HG03432 (cell line): ENCODE measurements around the gene AHCYL2.
A peak's percentile ranks its signal among the peaks of the same experiment; 100 is the strongest.
"Not testable (repeated sequence)": the region's sequence is repeated elsewhere in the genome, so short reads cannot be mapped to it uniquely, and the experiment has no call there.

Experiments
- ATAC-seq: cut with Tn5 transposase; IDR thresholded peaks from one replicate; pipeline ENCODE4 v1.9.1; 2021; ENCODE audit warnings: mild to moderate bottlenecking, moderate library complexity; ENCODE audit not compliant: unreplicated experiment

Gene AHCYL2

DNA sequence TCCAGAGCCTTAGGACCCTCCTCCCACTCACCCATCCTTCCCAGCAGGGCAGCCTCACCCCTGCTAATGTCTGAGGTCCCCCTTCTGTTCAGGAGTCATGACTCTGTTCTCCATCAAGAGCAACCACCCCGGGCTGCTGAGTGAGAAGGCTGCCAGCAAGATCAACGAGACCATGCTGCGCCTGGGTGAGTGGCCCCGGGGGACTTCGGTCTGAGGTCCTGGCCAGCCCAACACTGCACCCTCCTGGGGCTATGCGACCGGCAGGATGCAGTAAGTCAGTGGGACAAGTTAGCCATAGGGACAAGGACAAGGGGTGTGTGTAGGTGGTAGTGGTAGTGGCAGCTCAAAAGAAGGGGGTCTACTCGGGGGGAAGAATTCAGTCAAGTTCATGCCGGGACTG, 16.2 kb upstream of the AHCYL2 start:
- ATAC-seq: no peak

DNA sequence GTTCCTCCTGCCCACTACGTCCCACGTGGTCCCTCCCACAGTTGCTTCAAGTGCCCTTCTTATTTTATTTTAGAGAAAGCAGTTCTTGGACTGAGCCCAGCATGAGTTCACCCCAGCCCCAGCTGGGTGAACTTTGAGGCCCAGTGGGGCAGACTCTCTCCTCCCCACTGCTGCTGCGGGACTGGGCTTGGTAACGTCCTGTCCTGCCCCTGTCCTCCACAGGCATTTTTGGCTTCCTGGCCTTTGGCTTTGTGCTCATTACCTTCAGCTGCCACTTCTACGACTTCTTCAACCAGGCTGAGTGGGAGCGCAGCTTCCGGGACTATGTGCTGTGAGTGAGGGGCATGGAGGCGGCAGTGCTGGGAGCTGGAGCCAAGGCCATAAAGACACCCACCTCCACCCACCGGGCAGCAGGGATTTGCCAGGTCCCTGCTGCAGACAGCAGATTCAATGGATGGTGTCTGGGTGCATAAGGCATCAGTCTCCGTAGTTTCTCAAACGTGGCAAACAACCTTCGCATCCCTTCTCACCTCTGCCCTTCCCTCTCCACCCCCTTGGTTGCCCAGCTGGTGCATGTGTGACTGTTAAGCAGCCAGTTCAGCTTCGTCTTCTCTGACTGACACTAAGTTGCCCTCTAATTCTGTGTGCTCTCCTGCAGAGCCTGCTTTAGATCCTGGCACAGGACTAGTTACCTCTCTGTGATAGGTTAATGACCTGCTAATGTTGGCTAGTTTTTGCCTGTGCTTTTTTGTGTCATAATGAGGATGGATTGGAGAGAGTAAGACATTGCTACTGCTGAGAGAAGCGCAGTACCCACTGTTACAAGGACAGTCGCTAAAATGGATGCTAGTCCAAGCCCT, 15.5 kb upstream of the AHCYL2 start:
- ATAC-seq: no peak

- peak; percentile 63 for ATAC-seq
These were observed 14.4 kb upstream of the AHCYL2 start for GRCh38 chr7:129210256-129210988.

GRCh38 chr7:129210989-129211312, 13.9 kb upstream of the AHCYL2 start:
- no peak for ATAC-seq

GRCh38 chr7:129212126-129212525, 12.7 kb upstream of the AHCYL2 start:
- ATAC-seq: no peak

DNA sequence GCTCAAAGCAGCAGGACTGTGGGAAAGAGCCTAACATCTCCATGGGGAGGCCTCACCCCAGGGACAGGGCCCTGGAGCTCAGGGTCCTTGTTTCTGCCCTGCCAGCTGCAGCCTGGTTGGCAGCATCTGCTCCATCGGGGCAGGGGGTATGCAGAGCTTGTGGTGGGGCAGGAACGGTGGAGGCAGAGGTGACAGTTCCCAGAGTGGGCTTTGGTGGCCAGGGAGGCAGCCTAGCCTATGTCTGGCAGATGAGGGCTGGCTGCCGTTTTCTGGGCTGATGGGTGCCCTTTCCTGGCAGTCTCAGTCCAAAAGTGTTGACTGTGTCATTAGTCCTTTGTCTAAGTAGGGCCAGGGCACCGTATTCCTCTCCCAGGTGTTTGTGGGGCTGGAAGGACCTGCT, 12.2 kb upstream of the AHCYL2 start:
- ATAC-seq: no peak

DNA sequence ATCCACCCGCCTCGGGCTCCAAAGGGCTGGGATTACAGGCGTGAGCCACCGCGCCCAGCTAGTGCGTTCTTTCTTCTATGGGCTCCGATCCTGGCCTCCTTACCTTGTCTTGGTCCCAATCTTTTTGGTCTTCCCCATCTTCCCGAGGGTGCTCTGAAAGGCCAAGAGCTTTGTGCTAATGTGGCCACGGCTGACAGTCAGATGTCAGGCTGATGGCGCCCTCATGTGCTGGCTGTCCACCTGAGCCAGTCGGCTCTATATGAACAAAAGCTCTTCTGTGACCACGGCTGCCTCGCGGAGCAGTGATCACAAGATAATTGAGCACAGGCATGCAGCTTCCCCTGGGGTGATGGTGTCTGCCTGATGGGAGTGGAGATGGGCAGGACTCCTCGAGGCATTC, 11.0 kb upstream of the AHCYL2 start:
- ATAC-seq: no peak

GRCh38 chr7:129215691-129216090, 9.1 kb upstream of the AHCYL2 start:
- not testable (repeated sequence) for ATAC-seq

DNA sequence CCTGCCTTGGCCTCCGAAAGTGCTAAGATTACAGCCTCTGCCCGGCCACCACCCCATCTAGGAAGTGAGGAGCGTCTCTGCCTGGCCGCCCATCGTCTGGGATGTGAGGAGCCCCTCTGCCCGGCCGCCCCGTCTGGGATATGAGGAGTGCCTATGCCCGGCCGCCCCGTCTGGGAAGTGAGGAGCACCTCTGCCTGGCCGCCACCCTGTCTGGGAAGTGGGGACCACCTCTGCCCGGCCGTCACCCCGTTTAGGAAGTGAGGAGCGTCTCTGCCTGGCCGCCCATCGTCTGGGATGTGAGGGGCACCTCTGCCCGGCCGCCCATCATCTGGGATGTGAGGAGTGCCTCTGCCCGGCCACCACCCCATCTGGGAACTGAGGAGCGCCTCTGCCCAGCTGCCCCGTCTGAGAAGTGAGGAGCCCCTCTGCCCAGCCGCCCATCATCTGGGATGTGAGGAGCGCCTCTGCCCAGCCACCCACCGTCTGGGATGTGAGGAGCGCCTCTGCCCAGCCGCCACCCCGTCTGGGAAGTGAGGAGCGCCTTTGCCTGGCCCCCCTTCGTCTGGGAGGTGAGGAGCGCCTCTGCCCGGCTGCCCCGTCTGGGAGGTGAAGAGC, 8.6 kb upstream of the AHCYL2 start:
- not testable (repeated sequence) for ATAC-seq

DNA sequence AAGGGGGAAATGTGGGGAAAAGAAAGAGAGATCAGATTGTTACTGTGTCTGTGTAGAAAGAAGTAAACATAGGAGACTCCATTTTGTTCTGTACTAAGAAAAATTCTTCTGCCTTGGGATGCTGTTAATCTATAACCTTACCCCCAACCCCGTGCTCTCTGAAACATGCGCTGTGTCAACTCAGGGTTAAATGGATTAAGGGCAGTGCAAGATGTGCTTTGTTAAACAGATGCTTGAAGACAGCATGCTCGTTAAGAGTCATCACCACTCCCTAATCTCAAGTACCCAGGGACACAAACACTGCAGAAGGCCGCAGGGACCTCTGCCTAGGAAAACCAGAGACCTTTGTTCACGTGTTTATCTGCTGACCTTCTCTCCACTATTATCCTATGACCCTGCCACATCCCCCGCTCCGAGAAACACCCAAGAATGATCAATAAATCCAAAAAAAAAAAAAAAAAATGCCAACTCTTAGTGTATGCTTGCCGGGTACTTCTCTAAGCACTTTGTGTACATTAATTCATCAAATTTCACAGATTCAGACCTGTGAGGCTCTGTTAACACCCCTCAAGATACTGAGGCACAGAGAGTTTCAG, 7.9 kb upstream of the AHCYL2 start:
- not testable (repeated sequence) for ATAC-seq

DNA sequence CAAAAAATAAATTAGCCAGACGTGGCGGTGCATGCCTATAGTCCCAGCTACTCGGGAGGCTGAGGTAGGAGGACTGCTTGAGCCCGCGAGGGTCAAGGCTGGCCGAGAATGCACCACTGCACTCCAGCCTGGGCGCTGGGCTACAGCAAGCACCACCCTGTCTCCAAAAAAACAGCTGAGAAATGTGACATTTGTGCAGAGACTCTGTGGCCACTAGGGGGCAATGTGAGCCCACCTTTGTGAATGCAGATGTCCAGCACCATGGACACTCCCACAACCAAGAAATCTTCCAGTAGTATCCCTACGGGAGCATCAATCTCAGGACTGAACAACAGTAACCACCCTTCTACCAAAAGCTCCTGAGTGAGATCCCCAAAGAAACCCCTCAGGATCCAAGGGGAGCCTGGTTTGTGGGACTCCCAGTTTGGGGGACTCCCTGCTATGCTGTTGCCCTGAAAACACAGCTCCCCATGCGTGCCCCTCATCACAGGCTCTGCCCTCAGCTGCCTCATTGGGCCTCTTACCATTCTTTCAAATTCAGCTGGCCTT, 6.2 kb upstream of the AHCYL2 start:
- ATAC-seq: no peak

DNA sequence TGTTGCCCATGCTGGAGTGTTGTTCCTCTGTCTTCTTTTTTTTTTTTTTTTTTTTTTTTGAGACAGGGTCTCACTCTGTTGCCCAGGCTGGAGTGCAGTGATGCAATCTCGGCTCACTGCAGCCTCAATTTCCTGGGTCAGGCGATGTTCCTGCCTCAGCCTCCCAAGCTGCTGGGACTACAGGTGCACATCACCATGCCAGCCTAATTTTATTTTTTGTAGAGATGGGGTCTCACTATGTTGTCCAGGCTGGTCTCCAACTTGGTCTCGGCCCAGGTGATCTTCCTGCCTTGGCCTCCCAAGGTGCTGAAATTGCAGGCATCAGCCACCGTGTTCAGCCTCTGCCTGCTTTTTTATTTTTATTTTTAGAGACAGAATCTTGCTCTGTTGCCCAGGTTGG, 5.7 kb upstream of the AHCYL2 start:
- ATAC-seq: not testable (repeated sequence)

DNA sequence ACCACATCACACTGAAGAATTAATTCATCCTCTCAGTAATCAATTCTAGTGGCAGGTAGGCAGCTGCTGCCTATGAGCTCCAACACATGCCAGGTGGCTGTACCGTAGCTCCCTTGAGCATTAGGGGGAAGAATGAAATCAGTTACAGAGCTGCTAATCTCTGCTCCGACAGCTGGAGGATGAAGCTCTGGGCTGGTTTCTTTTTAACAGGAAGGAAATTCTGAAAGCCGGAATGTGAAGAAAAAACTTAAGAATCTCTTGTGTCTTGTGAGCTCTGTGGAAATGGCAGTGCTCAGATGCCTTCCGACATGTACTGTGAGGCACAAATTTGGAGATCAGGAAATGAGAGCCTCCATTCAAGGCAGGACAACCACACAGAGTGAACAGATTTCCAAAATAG, 2.8 kb upstream of the AHCYL2 start:
- ATAC-seq: no peak

GRCh38 chr7:129225206-129225930, 538 bp downstream of the AHCYL2 start:
- ATAC-seq: peak; percentile 45

DNA sequence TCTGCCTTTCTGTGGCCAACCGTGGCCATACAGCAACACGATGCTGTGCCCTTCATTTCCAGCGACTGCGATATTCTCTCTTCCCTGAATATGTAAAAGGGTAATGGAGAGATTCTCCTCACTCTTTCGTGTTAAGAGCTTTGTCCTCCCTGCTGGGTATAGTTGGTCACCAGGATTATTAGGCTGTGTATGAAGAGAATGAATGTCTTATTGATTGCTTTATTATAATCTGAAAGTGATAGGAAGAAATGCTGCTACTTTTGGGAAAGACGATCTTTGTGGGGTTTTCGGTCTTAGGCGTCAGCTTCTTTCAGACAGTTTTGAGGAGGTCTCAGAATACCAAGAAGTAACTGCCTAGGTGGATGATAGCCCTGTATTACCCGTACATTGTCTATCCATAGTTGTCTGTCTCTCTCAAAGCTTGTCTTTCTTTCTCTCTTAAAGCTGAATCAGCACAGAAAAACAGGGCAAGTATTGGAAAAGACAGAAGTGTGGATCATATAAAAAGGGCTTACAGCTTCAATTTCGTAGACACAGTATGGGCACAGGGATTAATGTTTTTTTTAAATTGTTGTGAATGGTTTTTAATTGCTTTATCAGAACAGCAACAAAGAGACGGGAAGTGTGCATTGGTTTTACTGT, 1.2 kb downstream of the AHCYL2 start:
- no peak for ATAC-seq

DNA sequence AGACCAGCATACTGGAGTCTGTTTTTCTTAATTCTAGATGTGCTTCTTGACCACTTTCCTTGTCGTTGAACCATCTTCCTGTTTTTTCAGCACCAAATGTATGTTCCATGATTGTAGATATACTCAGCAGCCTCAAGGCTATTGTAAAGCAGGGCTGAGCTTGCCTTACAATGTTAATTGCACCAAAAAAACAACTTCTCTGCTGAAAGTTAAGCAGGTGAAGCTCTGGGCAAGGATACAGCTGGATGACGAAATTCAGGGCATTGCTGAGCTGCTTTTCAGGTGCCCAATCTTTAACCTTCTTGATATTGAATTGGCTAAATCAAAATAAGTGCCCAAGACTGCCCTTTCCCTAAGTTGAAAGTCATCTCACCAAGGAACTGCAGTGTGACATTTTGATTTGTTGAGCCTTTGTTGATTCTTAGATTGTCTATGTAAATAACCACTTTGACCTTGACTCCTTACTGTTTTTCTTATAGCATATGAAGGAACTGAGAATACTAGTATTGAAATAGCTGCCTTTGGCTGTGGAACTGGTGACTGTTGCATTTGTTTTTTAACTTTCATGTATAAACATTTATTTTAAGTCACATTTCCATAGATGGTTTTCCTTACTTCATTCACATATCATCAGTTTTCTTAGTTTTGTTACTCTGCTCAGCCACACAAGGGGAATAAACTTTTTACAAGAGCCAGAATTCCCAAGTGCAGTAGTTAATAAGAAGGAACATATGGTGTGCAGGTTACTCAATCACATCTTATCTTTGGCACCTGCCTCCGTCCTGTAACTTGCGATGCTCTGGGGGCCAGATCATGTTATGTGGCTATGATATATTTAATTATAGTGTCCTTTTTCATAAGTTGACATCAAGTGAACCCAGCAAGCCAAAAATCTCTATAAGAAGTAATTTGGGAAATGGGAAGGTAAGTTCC, 3.1 kb downstream of the AHCYL2 start:
- ATAC-seq: no peak

DNA sequence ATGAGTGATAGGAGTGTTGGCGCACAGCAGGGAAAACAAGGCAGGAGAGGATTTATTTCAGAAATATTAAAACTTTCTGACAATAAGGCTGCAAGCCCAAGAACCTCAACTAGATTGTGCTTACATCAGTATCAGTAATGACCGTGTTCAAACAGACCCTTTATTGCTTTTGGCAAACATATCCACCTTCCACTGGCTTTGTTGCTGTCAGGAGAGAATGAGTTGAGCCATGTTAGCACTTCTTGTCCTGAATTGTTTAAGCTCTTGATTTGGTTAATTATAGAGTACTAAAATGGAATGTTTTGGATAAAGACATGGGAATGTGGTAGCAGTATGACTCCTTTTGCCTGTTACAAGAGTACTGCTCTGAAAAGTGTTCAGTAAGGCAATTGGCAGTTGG, 3.8 kb downstream of the AHCYL2 start:
- no peak for ATAC-seq

GRCh38 chr7:129231666-129232065, 6.8 kb downstream of the AHCYL2 start:
- no peak for ATAC-seq

GRCh38 chr7:129238546-129238945, 13.7 kb downstream of the AHCYL2 start:
- ATAC-seq: no peak
